A204.1 (cell line): ENCODE data around the gene TCF7L2.
"Not testable (repeated sequence)": the region's sequence is repeated elsewhere in the genome, so short reads cannot be mapped to it uniquely, and the experiment has no call there.

ENCODE experiments used
- FAIRE-seq: peaks from 2 replicates; lab custom pipeline; 2012; peaks lifted over from hg19 to GRCh38; lab: Jason Lieb, UNC

Gene TCF7L2

GRCh38 chr10:113096128-113096996, 146.3 kb downstream of the TCF7L2 start:
- FAIRE-seq, result no peak

GRCh38 chr10:113097036-113097435, 147.0 kb downstream of the TCF7L2 start:
- FAIRE-seq, result no peak

GRCh38 chr10:113099431-113100183, 149.6 kb downstream of the TCF7L2 start:
- FAIRE-seq, result no peak

GRCh38 chr10:113100281-113100680, 150.2 kb downstream of the TCF7L2 start:
- FAIRE-seq, result no peak

GRCh38 chr10:113103131-113103840, 153.2 kb downstream of the TCF7L2 start:
- FAIRE-seq, result no peak

- FAIRE-seq, result no peak
Observed at GRCh38 chr10:113104047-113104446, 154.0 kb downstream of the TCF7L2 start.

- no peak for FAIRE-seq
Observed at GRCh38 chr10:113108194-113108835, 158.3 kb downstream of the TCF7L2 start.

GRCh38 chr10:113108948-113109347, 158.9 kb downstream of the TCF7L2 start:
- no peak for FAIRE-seq

- not testable (repeated sequence) for FAIRE-seq
Observed at GRCh38 chr10:113109482-113109881, 159.4 kb downstream of the TCF7L2 start.

GRCh38 chr10:113111260-113111659, 161.2 kb downstream of the TCF7L2 start:
- FAIRE-seq, result no peak

GRCh38 chr10:113111900-113112853, 162.1 kb downstream of the TCF7L2 start:
- no peak for FAIRE-seq

- FAIRE-seq, result no peak
Observed at GRCh38 chr10:113113241-113113640, 163.2 kb downstream of the TCF7L2 start.

GRCh38 chr10:113113918-113114317, 163.9 kb downstream of the TCF7L2 start:
- no peak for FAIRE-seq

GRCh38 chr10:113115556-113115955, 165.5 kb downstream of the TCF7L2 start:
- FAIRE-seq, result no peak

- FAIRE-seq, result no peak
Observed at GRCh38 chr10:113118882-113119281, 168.8 kb downstream of the TCF7L2 start.

- no peak for FAIRE-seq
Observed at GRCh38 chr10:113119801-113120200, 169.8 kb downstream of the TCF7L2 start.

- FAIRE-seq, result no peak
Observed at GRCh38 chr10:113121153-113121552, 171.1 kb downstream of the TCF7L2 start.

GRCh38 chr10:113122947-113123346, 172.9 kb downstream of the TCF7L2 start:
- FAIRE-seq, result no peak

- no peak for FAIRE-seq
Observed at GRCh38 chr10:113124724-113125123, 174.7 kb downstream of the TCF7L2 start.

- no peak for FAIRE-seq
Observed at GRCh38 chr10:113125612-113126011, 175.6 kb downstream of the TCF7L2 start.
